ENCODE measurements around the gene MYL7.

MYL7 gene

DNA sequence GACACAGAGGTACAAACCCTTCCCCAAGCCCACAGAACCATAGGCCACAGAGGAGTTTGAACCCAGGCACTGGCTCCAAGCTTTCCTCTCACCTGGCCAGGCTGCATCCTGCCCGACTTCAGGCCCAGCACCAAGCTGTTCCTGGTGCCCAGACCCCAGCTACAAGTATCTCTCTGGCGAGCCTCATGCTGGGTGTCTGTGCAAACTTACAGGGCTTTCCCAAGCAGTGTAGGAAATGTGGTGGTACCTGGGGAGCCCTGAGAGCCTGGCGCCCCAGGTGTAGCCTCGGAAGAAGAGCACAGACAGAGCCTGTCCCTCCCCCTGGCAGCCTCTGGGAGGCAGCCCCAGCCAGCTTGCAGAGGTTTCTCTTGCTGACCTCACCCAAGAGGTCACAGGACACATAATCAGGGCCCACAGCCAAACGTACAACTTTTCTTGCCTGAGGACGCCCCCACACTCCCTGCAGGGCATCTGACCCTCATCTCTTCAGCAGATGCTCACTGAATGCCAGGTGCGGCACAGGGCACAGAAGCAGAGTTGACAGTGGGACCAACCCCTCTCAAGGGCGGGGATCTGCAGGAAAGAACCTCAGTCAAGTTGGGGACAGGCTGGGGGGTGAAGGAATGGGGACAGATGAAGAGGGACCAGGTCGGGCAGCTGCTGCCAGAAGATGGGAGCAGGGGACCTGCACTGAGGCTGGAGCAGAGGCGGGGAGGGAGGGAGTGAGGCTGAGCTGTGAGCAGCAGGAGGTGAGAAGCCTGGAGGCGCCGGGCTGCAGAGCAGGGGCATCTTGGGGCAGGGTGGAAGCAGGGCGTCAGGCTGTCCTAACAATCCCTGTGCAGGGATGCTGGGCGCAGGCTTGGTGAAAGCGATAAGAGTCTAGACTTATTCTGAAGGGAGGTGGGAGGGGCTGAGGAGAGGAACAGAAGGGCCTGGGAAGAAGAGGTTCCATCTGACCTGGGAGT, 16.3 kb upstream of the MYL7 start:
- Histone ChIP-seq H3K27me3 (ENCODE audit: insufficient read depth, low read length) (no peaks in the 10 kb centered on the region), H2AFZ (ENCODE audit: low read length, unreplicated experiment) (no peak overlapping the region), H3K79me2 (ENCODE audit: control insufficient read depth, insufficient read depth, low read length, unreplicated experiment) (no peaks in the 10 kb centered on the region), H3K27ac (ENCODE audit: low read depth, low read length) (no peak overlapping the region), H3K4me1 (ENCODE audit: control insufficient read depth, insufficient read depth, low read length, unreplicated experiment) (no peaks in the 10 kb centered on the region), H3K4me3 (ENCODE audit: low read depth, low read length) (no peak overlapping the region), H3K36me3 (ENCODE audit: insufficient read depth, low read length) (no peaks in the 10 kb centered on the region)

DNA sequence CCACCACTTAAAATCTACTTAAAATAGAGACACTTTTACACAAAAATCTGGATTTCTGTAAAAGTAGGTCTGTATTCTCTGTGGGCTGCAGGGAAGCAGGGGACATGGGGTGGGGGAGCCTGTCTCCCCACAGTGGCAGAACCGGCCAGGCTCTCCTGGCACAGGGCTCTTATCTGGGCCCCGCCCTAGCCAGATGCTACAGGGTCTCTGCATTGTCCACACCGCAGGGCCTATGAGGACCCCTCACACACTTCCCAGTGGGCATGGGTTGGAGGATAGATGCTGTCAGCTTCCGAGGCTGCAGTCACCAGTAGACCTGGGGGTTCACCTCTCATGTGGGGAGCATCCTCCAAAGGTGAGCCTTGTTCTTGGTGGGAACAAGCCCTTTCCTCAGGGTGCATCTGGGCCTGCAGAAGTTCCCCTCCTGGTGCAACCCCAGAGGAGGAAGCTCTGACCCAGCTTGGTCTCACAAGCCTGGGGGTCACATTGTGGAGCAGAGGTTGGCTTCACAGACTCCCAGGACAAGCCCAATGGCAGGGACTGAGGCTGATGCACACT, 15.4 kb upstream of the MYL7 start:
- Histone ChIP-seq H2AFZ (ENCODE audit: low read length, unreplicated experiment) (no peak overlapping the region), H3K27me3 (ENCODE audit: insufficient read depth, low read length) (no peaks in the 10 kb centered on the region), H3K4me1 (ENCODE audit: control insufficient read depth, insufficient read depth, low read length, unreplicated experiment) (no peaks in the 10 kb centered on the region), H3K27ac (ENCODE audit: low read depth, low read length) (no peak overlapping the region), H3K36me3 (ENCODE audit: insufficient read depth, low read length) (no peaks in the 10 kb centered on the region), H3K79me2 (ENCODE audit: control insufficient read depth, insufficient read depth, low read length, unreplicated experiment) (no peaks in the 10 kb centered on the region), H3K4me3 (ENCODE audit: low read depth, low read length) (no peak overlapping the region)

DNA sequence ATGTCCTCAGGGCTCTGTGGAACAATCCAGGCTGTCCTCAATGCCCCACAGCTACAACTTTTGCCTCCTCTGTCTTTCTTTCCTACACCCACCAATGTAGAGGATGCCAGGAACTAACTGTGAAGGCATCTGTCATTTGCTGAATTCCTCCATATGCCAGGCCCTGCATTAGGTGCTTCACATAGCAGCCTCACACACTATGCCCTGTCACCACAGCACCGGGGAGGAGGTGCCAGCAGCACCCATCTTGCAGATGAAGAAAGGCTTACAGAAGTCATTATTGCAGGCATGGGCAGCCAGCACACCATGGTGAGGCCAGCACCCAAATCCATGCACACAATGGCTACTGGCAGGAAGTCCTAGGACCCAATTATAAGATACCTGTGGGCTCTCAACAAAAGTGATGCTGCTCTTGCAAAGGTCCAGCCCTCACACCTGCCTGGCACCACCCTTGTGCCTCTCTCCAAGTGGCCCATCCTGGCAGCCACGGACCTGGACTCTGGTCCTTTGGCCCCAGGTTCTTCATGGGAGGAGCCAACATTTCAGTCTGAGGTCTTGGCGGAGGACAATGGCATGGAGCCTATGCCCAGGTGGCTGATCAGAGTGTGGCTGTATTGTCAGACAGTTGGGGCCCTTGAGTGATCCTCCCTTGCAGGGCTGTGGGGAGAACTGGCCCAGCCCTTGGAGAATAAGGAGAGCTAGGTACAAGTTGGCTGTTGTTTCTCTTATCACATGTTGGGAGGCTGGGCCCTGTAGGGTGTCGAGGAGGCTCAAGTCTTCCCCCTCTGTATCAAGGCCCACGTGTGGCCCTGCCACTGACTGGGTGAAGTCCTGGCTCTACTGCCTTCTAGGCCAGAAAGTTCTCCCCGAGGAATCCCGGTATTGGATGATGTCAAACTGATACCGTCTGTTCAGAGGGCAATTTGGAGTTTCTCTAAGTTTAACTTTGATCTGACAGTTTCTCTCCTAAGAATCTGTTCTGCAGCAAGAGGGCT, 14.4 kb upstream of the MYL7 start:
- Histone ChIP-seq H3K4me1 (ENCODE audit: control insufficient read depth, insufficient read depth, low read length, unreplicated experiment) (no peaks in the 10 kb centered on the region), H3K79me2 (ENCODE audit: control insufficient read depth, insufficient read depth, low read length, unreplicated experiment) (no peaks in the 10 kb centered on the region), H3K27me3 (ENCODE audit: insufficient read depth, low read length) (no peaks in the 10 kb centered on the region), H2AFZ (ENCODE audit: low read length, unreplicated experiment) (no peak overlapping the region), H3K27ac (ENCODE audit: low read depth, low read length) (no peak overlapping the region), H3K4me3 (ENCODE audit: low read depth, low read length) (no peak overlapping the region), H3K36me3 (ENCODE audit: insufficient read depth, low read length) (no peaks in the 10 kb centered on the region)

DNA sequence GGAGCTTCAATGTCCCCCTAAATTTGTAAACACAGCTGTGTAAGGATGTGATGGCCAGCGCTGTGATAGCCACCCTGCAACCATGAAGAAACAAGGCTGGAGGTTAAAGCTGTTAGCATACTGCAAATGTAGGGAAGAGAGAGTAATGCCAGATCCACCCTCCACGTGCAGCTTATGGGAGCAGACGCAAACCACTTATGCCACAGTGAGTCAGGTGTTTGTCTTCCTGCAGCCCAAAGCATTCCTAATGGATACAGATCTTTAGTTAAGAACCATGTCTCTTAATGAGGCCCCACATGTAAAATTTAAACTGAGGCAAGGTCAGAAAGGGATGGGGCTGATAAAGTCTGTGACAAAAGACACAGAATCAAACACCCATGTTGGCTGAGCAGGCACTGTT, 13.6 kb upstream of the MYL7 start:
- Histone ChIP-seq H3K27me3 (ENCODE audit: insufficient read depth, low read length) (no peaks in the 10 kb centered on the region), H3K27ac (ENCODE audit: low read depth, low read length) (no peak overlapping the region), H3K4me3 (ENCODE audit: low read depth, low read length) (no peak overlapping the region), H3K79me2 (ENCODE audit: control insufficient read depth, insufficient read depth, low read length, unreplicated experiment) (no peaks in the 10 kb centered on the region), H3K36me3 (ENCODE audit: insufficient read depth, low read length) (no peaks in the 10 kb centered on the region), H3K4me1 (ENCODE audit: control insufficient read depth, insufficient read depth, low read length, unreplicated experiment) (no peaks in the 10 kb centered on the region), H2AFZ (ENCODE audit: low read length, unreplicated experiment) (no peak overlapping the region)

DNA sequence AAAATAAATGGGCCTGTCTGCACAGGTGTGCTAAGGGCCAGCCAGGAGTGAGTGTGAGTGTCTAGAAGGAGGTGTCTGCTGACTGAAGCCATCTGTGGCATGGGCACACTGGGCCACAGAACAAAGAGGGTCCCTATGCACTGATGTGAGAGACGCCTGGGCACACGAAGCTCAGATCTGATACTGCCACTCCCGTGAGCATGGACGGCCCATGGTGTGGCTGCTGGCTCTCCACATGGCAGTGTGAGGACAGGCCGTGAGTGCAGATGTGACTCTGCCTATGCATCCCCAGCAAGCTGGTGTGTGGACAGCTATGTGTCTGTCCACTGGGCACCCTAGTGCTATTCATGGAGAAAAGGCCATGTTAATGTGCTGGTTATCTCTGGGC, 12.8 kb upstream of the MYL7 start:
- Histone ChIP-seq H3K27me3 (ENCODE audit: insufficient read depth, low read length) (no peaks in the 10 kb centered on the region), H2AFZ (ENCODE audit: low read length, unreplicated experiment) (no peak overlapping the region), H3K27ac (ENCODE audit: low read depth, low read length) (no peak overlapping the region), H3K4me1 (ENCODE audit: control insufficient read depth, insufficient read depth, low read length, unreplicated experiment) (no peaks in the 10 kb centered on the region), H3K4me3 (ENCODE audit: low read depth, low read length) (no peak overlapping the region), H3K79me2 (ENCODE audit: control insufficient read depth, insufficient read depth, low read length, unreplicated experiment) (no peaks in the 10 kb centered on the region), H3K36me3 (ENCODE audit: insufficient read depth, low read length) (no peaks in the 10 kb centered on the region)

DNA sequence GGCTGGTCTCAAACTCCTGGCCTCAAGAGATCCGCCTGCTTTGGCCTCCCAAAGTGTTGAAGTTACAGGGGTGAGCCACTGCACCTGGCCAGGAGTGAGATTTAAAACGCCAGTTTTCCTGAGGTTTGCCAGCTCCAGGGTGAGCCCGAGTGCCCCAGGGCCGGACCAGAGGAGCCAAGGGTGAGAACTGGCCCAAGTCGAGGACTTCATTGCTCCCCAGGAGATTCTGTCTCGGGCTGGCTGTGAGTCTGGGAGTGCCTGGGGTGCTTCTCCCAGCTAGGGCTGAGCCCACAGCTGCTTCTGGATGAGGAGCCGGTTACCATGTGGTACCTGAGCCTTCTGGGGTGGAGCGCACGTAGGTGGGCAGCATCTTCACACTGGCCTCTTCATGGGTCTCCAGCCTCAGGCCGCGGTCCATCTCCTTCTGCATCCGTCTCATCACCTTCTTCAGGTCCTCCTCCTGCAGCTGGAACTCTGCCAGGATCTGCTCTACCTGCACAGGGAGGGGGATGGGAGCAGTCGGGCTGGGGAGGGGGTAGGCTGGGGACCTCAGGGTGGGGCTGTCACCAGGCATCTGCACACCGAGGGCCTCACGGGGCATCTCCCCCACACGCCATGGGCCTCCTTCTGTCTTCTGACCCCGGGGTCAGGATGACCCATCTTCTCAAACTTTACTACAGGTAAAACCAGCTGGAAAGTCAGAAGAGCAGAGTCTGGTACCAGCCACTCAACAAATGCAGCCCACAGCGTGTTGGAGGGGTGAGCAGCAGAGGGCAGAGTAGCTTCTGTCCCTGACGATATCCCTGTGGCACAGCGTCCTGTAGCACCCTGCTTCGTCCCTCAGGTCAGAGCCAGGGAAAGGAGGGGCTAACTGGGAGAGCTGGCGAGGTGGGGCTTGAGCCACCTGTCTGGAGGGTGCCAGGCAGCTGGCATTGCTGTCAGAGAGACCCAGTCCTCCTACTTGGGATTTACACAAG, 12.1 kb upstream of the MYL7 start:
- Histone ChIP-seq H3K27me3 (ENCODE audit: insufficient read depth, low read length) (no peaks in the 10 kb centered on the region), H3K36me3 (ENCODE audit: insufficient read depth, low read length) (no peaks in the 10 kb centered on the region), H2AFZ (ENCODE audit: low read length, unreplicated experiment) (no peak overlapping the region), H3K79me2 (ENCODE audit: control insufficient read depth, insufficient read depth, low read length, unreplicated experiment) (no peaks in the 10 kb centered on the region), H3K27ac (ENCODE audit: low read depth, low read length) (no peak overlapping the region), H3K4me3 (ENCODE audit: low read depth, low read length) (no peak overlapping the region), H3K4me1 (ENCODE audit: control insufficient read depth, insufficient read depth, low read length, unreplicated experiment) (no peaks in the 10 kb centered on the region)

DNA sequence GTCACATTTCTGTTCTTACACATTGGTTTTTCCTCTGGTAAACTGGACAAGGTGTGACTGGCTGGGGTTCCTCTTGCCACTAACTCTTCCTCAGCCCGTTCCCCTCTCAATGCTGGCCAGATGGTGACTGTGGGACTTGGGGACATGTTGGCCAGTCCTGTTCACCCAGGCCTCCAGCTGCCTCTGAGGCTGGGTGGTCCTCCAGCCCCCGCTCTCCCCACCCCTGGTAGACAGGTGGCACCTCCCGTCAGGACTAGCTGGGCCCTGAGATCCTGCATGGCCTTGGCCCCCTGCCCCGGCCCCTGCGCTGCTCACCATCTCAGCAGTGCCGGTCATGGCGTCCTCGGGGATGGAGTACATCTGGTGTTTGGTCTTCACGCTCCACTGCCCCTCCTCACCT, 10.8 kb upstream of the MYL7 start:
- H3K27ac ChIP-seq (ENCODE audit: low read depth, low read length), result no peak overlapping the region
- no peaks in the 10 kb centered on the region for H3K79me2 ChIP-seq (ENCODE audit: control insufficient read depth, insufficient read depth, low read length, unreplicated experiment)
- no peak overlapping the region for H2AFZ ChIP-seq (ENCODE audit: low read length, unreplicated experiment)
- H3K36me3 ChIP-seq (ENCODE audit: insufficient read depth, low read length), result no peaks in the 10 kb centered on the region
- no peak overlapping the region for H3K4me3 ChIP-seq (ENCODE audit: low read depth, low read length)
- H3K4me1 ChIP-seq (ENCODE audit: control insufficient read depth, insufficient read depth, low read length, unreplicated experiment), result no peaks in the 10 kb centered on the region
- H3K27me3 ChIP-seq (ENCODE audit: insufficient read depth, low read length), result no peaks in the 10 kb centered on the region

DNA sequence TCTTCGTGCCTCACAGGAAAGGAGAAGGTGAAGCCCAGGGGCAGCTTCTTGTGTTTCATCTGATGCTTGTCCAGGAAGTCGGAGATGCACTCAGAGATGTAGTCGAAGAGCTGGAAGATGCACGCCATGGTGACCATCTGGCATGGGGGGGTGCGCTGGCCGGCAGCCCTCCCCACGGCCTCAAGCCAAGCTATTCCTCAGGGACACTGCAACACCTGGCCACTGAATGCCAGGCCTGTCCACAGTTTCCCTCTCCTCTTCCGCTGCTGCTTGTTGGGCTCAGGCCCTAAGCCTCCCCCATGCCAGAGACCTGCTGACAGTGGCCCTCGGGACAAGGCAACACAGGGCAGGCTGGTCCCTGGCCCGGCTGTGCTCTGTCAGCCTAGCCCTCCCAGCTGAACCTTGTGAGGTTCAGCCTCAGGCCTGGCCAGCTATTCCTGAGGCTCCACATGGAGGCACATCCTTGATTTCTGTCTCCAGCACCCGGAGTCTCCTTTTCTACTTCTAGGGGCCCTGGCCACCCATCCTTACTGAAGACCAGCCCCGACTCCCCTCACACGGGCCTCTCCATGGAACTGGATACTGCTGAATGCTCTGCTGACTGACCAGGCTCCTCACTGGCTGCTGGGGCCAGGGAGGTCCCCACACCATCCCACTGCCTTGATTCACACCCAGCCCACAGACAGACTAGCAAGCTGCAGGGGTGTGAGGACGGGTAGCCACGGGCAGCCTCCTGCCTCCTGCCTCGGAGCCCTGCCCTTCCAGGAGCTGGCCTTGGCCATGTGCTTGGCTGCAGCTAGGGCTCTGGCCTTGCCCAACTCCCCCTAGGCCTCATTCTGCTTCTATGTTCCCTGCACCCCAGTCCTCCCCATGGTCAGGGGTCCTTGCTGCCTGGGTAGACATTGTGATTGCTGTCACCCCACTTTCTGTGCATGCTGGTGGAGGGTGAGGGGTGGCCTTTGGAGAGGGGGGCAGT, 10.1 kb upstream of the MYL7 start:
- no peak overlapping the region for H3K4me3 ChIP-seq (ENCODE audit: low read depth, low read length)
- H3K27ac ChIP-seq (ENCODE audit: low read depth, low read length), result no peak overlapping the region
- H3K36me3 ChIP-seq (ENCODE audit: insufficient read depth, low read length), result no peaks in the 10 kb centered on the region

DNA sequence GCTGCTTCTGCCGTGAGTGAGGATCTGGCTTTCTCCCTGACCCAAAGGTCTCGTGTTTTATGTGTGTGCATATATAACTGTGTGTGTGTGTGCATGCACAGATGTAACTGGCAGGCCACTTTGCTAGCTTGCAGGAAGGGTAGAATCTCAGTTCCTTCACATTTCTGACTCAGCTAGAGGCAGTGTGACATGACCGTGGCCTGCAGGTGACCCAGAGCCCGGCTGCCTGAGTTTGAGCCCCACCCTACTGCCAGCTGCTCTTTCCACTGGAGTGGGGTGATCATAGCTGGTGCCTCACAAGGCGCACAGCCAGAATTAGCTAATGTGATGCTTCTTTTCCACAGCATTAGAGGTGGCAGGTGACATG, 9.3 kb upstream of the MYL7 start:
- H3K4me3 ChIP-seq (ENCODE audit: low read depth, low read length), result no peak overlapping the region
- peaks cover 1% of the 10 kb centered on the region; the same call in 1 of the 2 replicates for H3K27me3 ChIP-seq (ENCODE audit: insufficient read depth, low read length)
- H3K4me1 ChIP-seq (ENCODE audit: control insufficient read depth, insufficient read depth, low read length, unreplicated experiment), result no peaks in the 10 kb centered on the region
- H3K36me3 ChIP-seq (ENCODE audit: insufficient read depth, low read length), result no peaks in the 10 kb centered on the region
- no peak overlapping the region for H2AFZ ChIP-seq (ENCODE audit: low read length, unreplicated experiment)
- no peaks in the 10 kb centered on the region for H3K79me2 ChIP-seq (ENCODE audit: control insufficient read depth, insufficient read depth, low read length, unreplicated experiment)
- no peak overlapping the region for H3K27ac ChIP-seq (ENCODE audit: low read depth, low read length)

More for the DNA sequence above, 10.1 kb upstream of the MYL7 start:
- no peak overlapping the region for H2AFZ ChIP-seq (ENCODE audit: low read length, unreplicated experiment)
- H3K27me3 ChIP-seq (ENCODE audit: insufficient read depth, low read length), result no peaks in the 10 kb centered on the region
- H3K4me1 ChIP-seq (ENCODE audit: control insufficient read depth, insufficient read depth, low read length, unreplicated experiment), result no peaks in the 10 kb centered on the region
- H3K79me2 ChIP-seq (ENCODE audit: control insufficient read depth, insufficient read depth, low read length, unreplicated experiment), result no peaks in the 10 kb centered on the region
